AG09309 (cell line): ENCODE data around the gene SLC5A12.

Experiments used
- DNase-seq: peaks from one replicate; pipeline ENCODE4 v3.0.0-alpha.2; 2010; ENCODE audit warnings: low read depth
- H3K4me3 ChIP-seq: 2 replicates; pipeline ENCODE4 v1.5.1; 2011; ENCODE audit warnings: mild to moderate bottlenecking, low read depth, low read length, moderate library complexity; ENCODE audit not compliant: control insufficient read depth
- CTCF ChIP-seq: IDR thresholded peaks from 2 replicates; pipeline ENCODE4 v1.5.1; 2011; ENCODE audit warnings: mild to moderate bottlenecking, low read depth, low read length, inconsistent platforms; ENCODE audit not compliant: insufficient read depth, control insufficient read depth; ENCODE audit errors: missing control alignments

The SLC5A12 gene

DNA sequence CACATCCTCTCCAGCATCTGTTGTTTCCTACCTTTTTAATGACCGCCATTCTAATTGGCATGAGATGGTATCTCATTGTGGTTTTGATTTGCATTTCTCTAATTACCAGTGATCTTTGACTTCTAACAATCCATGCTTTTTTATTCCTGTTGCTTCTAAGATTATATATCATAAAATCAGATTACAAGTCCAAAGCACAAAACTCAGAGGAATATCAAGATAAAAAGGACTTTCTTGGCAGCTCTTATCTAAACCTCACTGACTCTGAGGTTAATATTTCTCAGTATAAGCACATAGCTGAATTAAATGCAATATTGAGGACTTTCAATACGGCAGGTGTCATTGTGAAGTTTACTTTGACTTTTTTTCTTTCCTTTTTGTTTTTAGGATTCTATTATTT lies 11.4 kb downstream of the SLC5A12 start:
- H3K4me3 ChIP-seq: no peak overlapping the region
- no peak for DNase-seq
- TF ChIP-seq CTCF: no peak

- no peak for TF ChIP-seq CTCF
- no peak overlapping the region for H3K4me3 ChIP-seq
- DNase-seq: no peak
Observed at GRCh38 chr11:26708736-26709456, 13.0 kb downstream of the SLC5A12 start.

DNA sequence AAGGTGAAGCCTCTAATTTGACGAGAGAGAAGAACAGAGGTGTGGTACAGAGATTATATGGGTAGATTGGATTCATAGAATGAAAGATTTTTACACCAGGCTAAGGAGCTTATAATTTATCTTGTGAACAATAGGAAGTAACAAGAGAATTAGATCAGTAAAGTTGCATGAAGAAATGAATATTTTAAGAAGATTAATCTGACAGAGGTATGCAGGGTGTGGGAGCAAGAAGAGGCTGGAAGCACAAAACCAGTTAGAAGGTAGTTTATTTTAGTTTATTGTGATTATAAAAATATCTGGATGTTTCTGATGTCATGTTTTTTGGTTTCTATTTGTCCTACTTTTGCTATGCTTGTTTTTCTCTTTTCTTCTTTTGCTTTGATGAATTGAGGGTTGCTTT lies 15.7 kb downstream of the SLC5A12 start:
- DNase-seq: no peak
- no peak overlapping the region for H3K4me3 ChIP-seq
- TF ChIP-seq CTCF: no peak

DNA sequence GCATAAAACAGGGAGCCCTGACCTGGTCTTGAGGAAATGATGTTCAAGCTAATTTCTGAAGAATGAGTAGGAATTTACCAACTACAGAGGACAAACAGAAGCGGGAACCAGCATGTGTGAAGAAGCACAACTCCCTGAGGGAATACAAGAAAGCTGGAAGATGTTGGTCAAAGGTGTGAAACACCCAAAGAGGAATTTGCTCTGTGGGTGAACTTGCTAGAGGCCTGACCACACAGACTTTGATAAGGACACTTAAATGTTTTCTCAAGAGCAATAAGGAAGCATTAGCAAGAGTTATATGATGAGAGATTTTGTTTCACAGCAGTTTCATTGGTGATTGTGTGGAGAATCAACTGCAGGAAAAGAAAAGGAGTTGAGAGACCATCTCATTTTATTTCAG lies 17.6 kb downstream of the SLC5A12 start:
- no peak for TF ChIP-seq CTCF
- no peak for DNase-seq
- no peak overlapping the region for H3K4me3 ChIP-seq

- H3K4me3 ChIP-seq: no peak overlapping the region
- no peak for TF ChIP-seq CTCF
- no peak for DNase-seq
Observed at GRCh38 chr11:26703411-26704191, 18.3 kb downstream of the SLC5A12 start.

DNA sequence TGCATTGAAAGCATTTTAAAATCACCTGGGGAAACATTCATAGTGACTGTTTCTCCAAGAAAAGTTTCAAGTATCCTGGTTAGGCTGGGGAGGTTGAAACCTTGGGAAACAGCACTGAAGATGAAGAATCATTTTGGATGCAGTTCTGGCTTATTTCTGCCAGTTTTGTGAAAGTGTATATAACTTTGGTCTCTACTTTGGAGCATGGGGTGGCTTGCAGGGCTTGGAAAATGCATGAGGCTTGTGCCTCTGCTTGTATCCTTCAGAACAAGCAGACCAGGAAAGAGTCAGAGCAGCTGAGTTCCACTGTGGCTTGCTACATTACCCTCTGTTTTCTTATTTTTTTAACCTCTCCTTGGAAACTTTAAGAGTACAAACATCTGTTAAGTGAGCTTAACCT lies 19.5 kb downstream of the SLC5A12 start:
- no peak overlapping the region for H3K4me3 ChIP-seq
- TF ChIP-seq CTCF: no peak
- no peak for DNase-seq
